Measurements from ENCODE around the gene PRR14L. TPM values are rescaled to one million over a fixed set of nuclear protein-coding genes. Genes with fewer than 3 reads are reported as not detected.
A peak's percentile ranks its signal among the peaks of the same experiment; 100 is the strongest.
"Not testable (repeated sequence)": the region's sequence is repeated elsewhere in the genome, so short reads cannot be mapped to it uniquely, and the experiment has no call there.

The PRR14L gene
- total RNA-seq, 2 donors from 2014 or later: 62.8 to 75.3 TPM

GRCh38 chr22:31752096-31752847, 2.3 kb upstream of the PRR14L start:
- Mint-ChIP-seq H3K27me3 (no peaks in the 10 kb centered on the region), H3K9me3 (no peaks in the 10 kb centered on the region)

GRCh38 chr22:31750365-31751284, 693 bp upstream of the PRR14L start:
- no peaks in the 10 kb centered on the region for H3K27me3 Mint-ChIP-seq
- no peaks in the 10 kb centered on the region for H3K9me3 Mint-ChIP-seq
- ATAC-seq (replicated peaks): no peak

More at GRCh38 chr22:31752096-31752847, 2.3 kb upstream of the PRR14L start:
- Mint-ChIP-seq H3K36me3 (ENCODE audit: low read depth) (peaks cover 43% of the 10 kb centered on the region), H3K4me1 (peaks cover 37% of the 10 kb centered on the region), H3K4me3 (peak overlapping the region; percentile 95), H3K27ac (peak overlapping the region; percentile 96)
- no peak for ATAC-seq (replicated peaks)

GRCh38 chr22:31748490-31748889, 1.4 kb downstream of the PRR14L start:
- no peaks in the 10 kb centered on the region for H3K27me3 Mint-ChIP-seq
- no peaks in the 10 kb centered on the region for H3K9me3 Mint-ChIP-seq
- H3K4me3 Mint-ChIP-seq: peak overlapping the region; percentile 100
- peaks cover 50% of the 10 kb centered on the region for H3K36me3 Mint-ChIP-seq (ENCODE audit: low read depth)
- H3K4me1 Mint-ChIP-seq: peaks cover 30% of the 10 kb centered on the region
- no peak for ATAC-seq (replicated peaks)
- peak overlapping the region; percentile 96 for H3K27ac Mint-ChIP-seq

More at GRCh38 chr22:31750365-31751284, 693 bp upstream of the PRR14L start:
- H3K27ac Mint-ChIP-seq: peak overlapping the region; percentile 96
- peaks cover 57% of the 10 kb centered on the region for H3K36me3 Mint-ChIP-seq (ENCODE audit: low read depth)
- peak overlapping the region; percentile 100 for H3K4me3 Mint-ChIP-seq
- peaks cover 37% of the 10 kb centered on the region for H3K4me1 Mint-ChIP-seq

GRCh38 chr22:31747441-31747840, 2.5 kb downstream of the PRR14L start:
- Mint-ChIP-seq H3K4me3 (peak overlapping the region; percentile 100), H3K36me3 (ENCODE audit: low read depth) (peaks cover 58% of the 10 kb centered on the region), H3K27ac (peak overlapping the region; percentile 96), H3K9me3 (no peaks in the 10 kb centered on the region), H3K27me3 (no peaks in the 10 kb centered on the region), H3K4me1 (peaks cover 35% of the 10 kb centered on the region)
- no peak for ATAC-seq (replicated peaks)

- Mint-ChIP-seq H3K27me3 (no peaks in the 10 kb centered on the region), H3K4me3 (no peak overlapping the region), H3K36me3 (ENCODE audit: low read depth) (peaks cover 81% of the 10 kb centered on the region), H3K27ac (no peak overlapping the region), H3K4me1 (peaks cover 31% of the 10 kb centered on the region), H3K9me3 (no peaks in the 10 kb centered on the region)
- ATAC-seq (replicated peaks): no peak
These were observed 6.1 kb downstream of the PRR14L start for GRCh38 chr22:31743871-31744270.

GRCh38 chr22:31742682-31743081, 7.2 kb downstream of the PRR14L start:
- Mint-ChIP-seq H3K27me3 (no peaks in the 10 kb centered on the region), H3K4me1 (peaks cover 30% of the 10 kb centered on the region), H3K36me3 (ENCODE audit: low read depth) (peaks cover 81% of the 10 kb centered on the region), H3K9me3 (no peaks in the 10 kb centered on the region), H3K4me3 (no peak overlapping the region), H3K27ac (peak overlapping the region; percentile 53)
- ATAC-seq (replicated peaks): no peak

GRCh38 chr22:31742115-31742514, 7.8 kb downstream of the PRR14L start:
- H3K36me3 Mint-ChIP-seq (ENCODE audit: low read depth): peaks cover 81% of the 10 kb centered on the region
- H3K27me3 Mint-ChIP-seq: no peaks in the 10 kb centered on the region
- H3K4me1 Mint-ChIP-seq: peaks cover 26% of the 10 kb centered on the region
- peak; percentile 60 for ATAC-seq (replicated peaks)
- H3K9me3 Mint-ChIP-seq: no peaks in the 10 kb centered on the region
- no peak overlapping the region for H3K27ac Mint-ChIP-seq
- H3K4me3 Mint-ChIP-seq: no peak overlapping the region

- peaks cover 86% of the 10 kb centered on the region for H3K36me3 Mint-ChIP-seq (ENCODE audit: low read depth)
- H3K4me3 Mint-ChIP-seq; ATAC-seq (replicated peaks); H3K27me3 Mint-ChIP-seq; H3K9me3 Mint-ChIP-seq: not testable (repeated sequence)
- peak overlapping the region; percentile 65 for H3K27ac Mint-ChIP-seq
- peaks cover 26% of the 10 kb centered on the region for H3K4me1 Mint-ChIP-seq
These were observed 9.6 kb downstream of the PRR14L start for GRCh38 chr22:31740314-31740713.

- no peak overlapping the region for H3K4me3 Mint-ChIP-seq
- no peak for ATAC-seq (replicated peaks)
- H3K36me3 Mint-ChIP-seq (ENCODE audit: low read depth): peaks cover 89% of the 10 kb centered on the region
- peak overlapping the region; percentile 52 for H3K27ac Mint-ChIP-seq
- H3K4me1 Mint-ChIP-seq: peaks cover 26% of the 10 kb centered on the region
- H3K27me3 Mint-ChIP-seq: no peaks in the 10 kb centered on the region
- H3K9me3 Mint-ChIP-seq: no peaks in the 10 kb centered on the region
These were observed 10.1 kb downstream of the PRR14L start for GRCh38 chr22:31739795-31740201.

- Mint-ChIP-seq H3K4me3 (peak overlapping the region; percentile 1), H3K27ac (peak overlapping the region; percentile 37), H3K9me3 (no peaks in the 10 kb centered on the region), H3K27me3 (no peaks in the 10 kb centered on the region), H3K4me1 (peaks cover 26% of the 10 kb centered on the region), H3K36me3 (ENCODE audit: low read depth) (peaks cover 96% of the 10 kb centered on the region)
- no peak for ATAC-seq (replicated peaks)
These were observed 11.4 kb downstream of the PRR14L start for GRCh38 chr22:31738566-31738965.

GRCh38 chr22:31737932-31738331, 12.0 kb downstream of the PRR14L start:
- H3K27ac Mint-ChIP-seq: peak overlapping the region; percentile 37
- H3K36me3 Mint-ChIP-seq (ENCODE audit: low read depth): peaks cover 99% of the 10 kb centered on the region

GRCh38 chr22:31736458-31736857, 13.5 kb downstream of the PRR14L start:
- H3K36me3 Mint-ChIP-seq (ENCODE audit: low read depth): peaks cover 89% of the 10 kb centered on the region
- H3K27ac Mint-ChIP-seq: no peak overlapping the region
- H3K4me1 Mint-ChIP-seq: peaks cover 25% of the 10 kb centered on the region
- no peaks in the 10 kb centered on the region for H3K27me3 Mint-ChIP-seq
- no peak overlapping the region for H3K4me3 Mint-ChIP-seq
- H3K9me3 Mint-ChIP-seq: no peaks in the 10 kb centered on the region
- ATAC-seq (replicated peaks): no peak

More at GRCh38 chr22:31737932-31738331, 12.0 kb downstream of the PRR14L start:
- Mint-ChIP-seq H3K27me3 (no peaks in the 10 kb centered on the region), H3K4me3 (peak overlapping the region; percentile 1), H3K4me1 (peaks cover 29% of the 10 kb centered on the region), H3K9me3 (no peaks in the 10 kb centered on the region)
- no peak for ATAC-seq (replicated peaks)

- peaks cover 22% of the 10 kb centered on the region for H3K4me1 Mint-ChIP-seq
- no peak for ATAC-seq (replicated peaks)
- H3K4me3 Mint-ChIP-seq: no peak overlapping the region
- H3K27ac Mint-ChIP-seq: no peak overlapping the region
- H3K9me3 Mint-ChIP-seq: no peaks in the 10 kb centered on the region
- H3K27me3 Mint-ChIP-seq: no peaks in the 10 kb centered on the region
- peaks cover 79% of the 10 kb centered on the region for H3K36me3 Mint-ChIP-seq (ENCODE audit: low read depth)
These were observed 15.4 kb downstream of the PRR14L start for GRCh38 chr22:31734512-31734911.

GRCh38 chr22:31733580-31734079, 16.3 kb downstream of the PRR14L start:
- H3K27ac Mint-ChIP-seq: peak overlapping the region; percentile 74

More at GRCh38 chr22:31733580-31734079, 16.3 kb downstream of the PRR14L start:
- no peaks in the 10 kb centered on the region for H3K27me3 Mint-ChIP-seq
- ATAC-seq (replicated peaks): peak; percentile 63
- H3K36me3 Mint-ChIP-seq (ENCODE audit: low read depth): peaks cover 71% of the 10 kb centered on the region
- peaks cover 15% of the 10 kb centered on the region for H3K4me1 Mint-ChIP-seq
- H3K4me3 Mint-ChIP-seq: peak overlapping the region; percentile 29
- H3K9me3 Mint-ChIP-seq: no peaks in the 10 kb centered on the region

Measured in activated T-helper 17 cell treated with anti-CD3 and anti-CD28 coated beads, Interleukin-2, amount 50 U/mL, for 72 hours (primary cell).